ENCODE data around the gene MAGIX.
"Not testable (repeated sequence)": the region's sequence is repeated elsewhere in the genome, so short reads cannot be mapped to it uniquely, and the experiment has no call there.

MAGIX gene

GRCh38 chrX:49160908-49161307 lies 1.6 kb upstream of the MAGIX start:
- DNase-seq (ENCODE audit: low spot score), result no peak

- no peak for DNase-seq (ENCODE audit: low spot score)
These were observed 926 bp upstream of the MAGIX start for GRCh38 chrX:49161632-49162031.

GRCh38 chrX:49163555-49164419 lies 1.2 kb downstream of the MAGIX start:
- peak; percentile 96 for DNase-seq (ENCODE audit: low spot score)

GRCh38 chrX:49164589-49165360 lies 2.2 kb downstream of the MAGIX start:
- DNase-seq (ENCODE audit: low spot score), result no peak

- DNase-seq (ENCODE audit: low spot score), result no peak
These were observed 3.6 kb downstream of the MAGIX start for GRCh38 chrX:49165901-49166881.

- DNase-seq (ENCODE audit: low spot score), result no peak
These were observed 4.6 kb downstream of the MAGIX start for GRCh38 chrX:49166914-49167739.

GRCh38 chrX:49167740-49168108 lies 5.2 kb downstream of the MAGIX start:
- no peak for DNase-seq (ENCODE audit: low spot score)

- DNase-seq (ENCODE audit: low spot score), result no peak
These were observed 9.3 kb downstream of the MAGIX start, which contains the start of gene PLP2 for GRCh38 chrX:49171752-49172279. Gene PLP2, plus strand, starts transcription at chrX:49171898. Its CDS starts 103 bp downstream, at chrX:49172001.

GRCh38 chrX:49172280-49172780 lies 9.8 kb downstream of the MAGIX start:
- DNase-seq (ENCODE audit: low spot score), result no peak

GRCh38 chrX:49173544-49173943 lies 11.0 kb downstream of the MAGIX start:
- DNase-seq (ENCODE audit: low spot score), result not testable (repeated sequence)

- DNase-seq (ENCODE audit: low spot score), result no peak
These were observed 12.2 kb downstream of the MAGIX start for GRCh38 chrX:49174723-49175122.

- DNase-seq (ENCODE audit: low spot score), result no peak
These were observed 13.1 kb downstream of the MAGIX start for GRCh38 chrX:49175435-49176274.

GRCh38 chrX:49176421-49177326 lies 14.1 kb downstream of the MAGIX start:
- no peak for DNase-seq (ENCODE audit: low spot score)

GRCh38 chrX:49177338-49177833 lies 14.8 kb downstream of the MAGIX start:
- DNase-seq (ENCODE audit: low spot score), result no peak

- no peak for DNase-seq (ENCODE audit: low spot score)
These were observed 15.4 kb downstream of the MAGIX start for GRCh38 chrX:49177873-49178480.

- no peak for DNase-seq (ENCODE audit: low spot score)
These were observed 16.0 kb downstream of the MAGIX start for GRCh38 chrX:49178537-49178936.

- no peak for DNase-seq (ENCODE audit: low spot score)
These were observed 16.8 kb downstream of the MAGIX start for GRCh38 chrX:49179358-49179757.

- no peak for DNase-seq (ENCODE audit: low spot score)
These were observed 21.2 kb downstream of the MAGIX start for GRCh38 chrX:49183701-49184281.

Data from HuH-7.5 (cell line).